NCI-H2171 (cell line): ENCODE data around the gene MAP7.
A peak's percentile ranks its signal among the peaks of the same experiment; 100 is the strongest.
"Not testable (repeated sequence)": the region's sequence is repeated elsewhere in the genome, so short reads cannot be mapped to it uniquely, and the experiment has no call there.

Source experiments
- DNase-seq: peaks from one replicate; lab custom pipeline; 2025; lab: John Stamatoyannopoulos, UW

MAP7 gene

DNA sequence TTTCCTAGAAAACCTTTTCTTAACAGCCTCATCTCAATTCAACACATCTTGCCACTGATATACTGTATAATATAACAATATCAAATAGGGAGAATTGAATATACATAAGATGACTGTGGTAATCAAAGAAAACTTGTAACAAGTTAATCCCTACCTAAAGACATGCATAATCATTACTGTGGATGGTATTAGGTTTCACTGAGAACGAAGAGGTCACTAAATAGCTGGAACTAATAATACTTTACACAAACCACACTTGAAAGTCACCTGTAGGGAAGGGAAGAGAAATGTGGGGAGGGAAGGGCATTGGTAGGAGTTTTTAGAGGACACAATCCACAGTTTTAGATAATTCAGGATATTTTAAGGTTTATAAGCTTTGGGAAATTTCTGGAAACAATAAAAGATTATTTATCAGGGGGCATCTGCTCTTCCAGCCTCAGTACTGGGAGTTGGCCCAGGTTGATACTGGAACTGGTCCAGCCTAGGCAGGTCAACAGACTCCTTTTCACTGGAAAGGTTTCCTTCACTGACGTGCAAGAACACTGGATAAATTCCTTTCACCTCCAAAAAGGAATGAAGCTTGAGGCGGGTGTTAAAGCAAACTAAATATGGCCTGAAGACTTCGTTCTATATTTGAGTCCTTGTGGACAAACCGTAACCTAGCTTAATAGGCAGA is 44.0 kb downstream of the MAP7 start:
- DNase-seq: no peak

- DNase-seq: peak; percentile 68
Observed at GRCh38 chr6:136503303-136504029, 46.8 kb downstream of the MAP7 start.

DNA sequence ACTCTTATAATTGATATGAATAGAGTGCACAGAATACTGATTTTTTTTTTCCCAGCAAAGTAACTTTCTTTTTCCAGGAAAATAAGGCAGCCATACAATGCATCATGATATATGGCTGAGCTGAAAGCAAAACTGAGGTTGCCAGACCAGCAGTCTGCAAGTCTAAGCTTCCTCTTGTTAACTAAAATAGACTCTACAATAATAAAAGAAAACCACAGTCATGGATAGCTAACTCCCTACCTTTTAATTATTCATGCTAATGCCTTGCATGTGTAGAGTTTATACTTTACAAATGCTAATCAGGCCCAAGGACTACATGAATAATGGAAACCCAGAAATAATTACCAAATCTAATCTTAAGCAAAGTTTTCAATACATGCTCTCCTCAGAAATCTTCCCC is 47.4 kb downstream of the MAP7 start:
- DNase-seq: no peak

DNA sequence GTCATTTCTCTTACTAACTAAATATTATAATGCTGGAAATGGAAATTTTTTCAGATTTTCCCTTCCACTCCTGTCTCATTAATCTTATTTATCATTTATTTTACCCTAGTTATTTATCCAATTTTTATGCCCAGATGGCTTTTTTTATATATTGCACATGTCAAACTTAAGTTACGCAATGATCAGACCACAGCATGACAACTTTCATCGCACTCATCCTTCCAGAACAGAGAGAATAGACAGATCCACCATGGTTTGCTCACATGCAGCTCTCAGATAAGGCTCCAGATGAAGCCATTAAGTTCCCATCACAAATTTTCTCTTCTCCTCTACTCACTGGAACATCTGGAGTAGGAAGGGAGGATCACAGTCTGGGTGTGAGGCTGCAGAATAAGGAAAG is 48.7 kb downstream of the MAP7 start:
- no peak for DNase-seq

GRCh38 chr6:136501096-136501495 is 49.1 kb downstream of the MAP7 start:
- no peak for DNase-seq

GRCh38 chr6:136500414-136500813 is 49.8 kb downstream of the MAP7 start:
- DNase-seq: no peak

DNA sequence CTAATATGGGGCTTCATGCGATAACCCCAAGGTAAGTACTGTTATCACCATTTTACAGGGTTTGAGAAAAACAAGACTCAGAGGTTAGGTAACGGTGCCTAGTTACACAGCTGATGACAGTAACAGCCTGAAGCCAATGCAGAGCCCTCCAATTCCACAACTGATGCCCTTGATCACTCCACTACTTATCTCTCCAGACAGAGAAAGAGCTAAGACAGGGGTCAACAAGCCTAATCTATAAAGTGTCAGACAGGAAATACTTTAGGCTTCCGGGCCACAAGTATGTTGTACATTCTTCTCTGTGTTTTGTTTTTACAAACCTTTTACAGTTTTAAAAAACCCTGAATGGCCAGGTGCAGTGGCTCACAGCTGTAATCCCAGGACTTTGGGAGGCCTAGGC is 50.9 kb downstream of the MAP7 start:
- DNase-seq: no peak

DNA sequence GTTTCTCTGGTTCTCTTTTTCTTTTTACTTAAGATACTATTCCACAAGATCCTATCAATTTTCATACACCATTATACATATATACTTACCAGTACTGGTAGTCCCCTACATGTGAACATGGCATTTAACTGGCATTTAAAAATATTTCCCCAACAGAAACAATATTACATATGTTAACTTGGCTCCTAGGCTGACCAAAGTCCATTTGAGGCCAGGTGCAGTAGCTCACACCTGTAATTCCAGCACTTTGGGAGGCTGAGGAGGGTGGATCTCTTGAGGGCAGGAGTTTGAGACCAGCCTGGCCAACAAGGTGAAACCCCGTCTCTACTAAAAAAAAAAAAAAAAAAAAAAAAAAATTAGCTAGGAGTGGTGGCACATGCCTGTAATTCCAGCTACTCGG is 53.8 kb downstream of the MAP7 start:
- not testable (repeated sequence) for DNase-seq

GRCh38 chr6:136494710-136495109 is 55.5 kb downstream of the MAP7 start:
- no peak for DNase-seq

DNA sequence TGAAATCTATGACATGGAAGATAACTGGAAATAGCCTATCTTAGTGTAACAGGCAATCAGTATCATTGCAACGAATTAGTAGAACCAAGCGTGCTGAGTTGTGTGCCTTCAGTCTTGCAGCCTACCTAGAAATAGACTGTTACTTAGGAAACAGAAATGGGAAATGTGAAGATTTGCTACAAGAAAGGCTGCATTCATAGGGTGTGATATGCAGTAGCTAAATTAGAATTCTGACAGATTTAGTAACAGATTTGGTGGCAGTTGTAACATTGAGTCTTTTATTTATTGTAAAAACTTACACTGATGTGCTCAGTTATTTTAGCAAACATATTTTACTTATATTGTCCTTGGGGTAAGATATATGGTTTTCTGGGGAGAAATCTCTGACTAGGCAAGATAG is 56.2 kb downstream of the MAP7 start:
- DNase-seq: no peak

DNA sequence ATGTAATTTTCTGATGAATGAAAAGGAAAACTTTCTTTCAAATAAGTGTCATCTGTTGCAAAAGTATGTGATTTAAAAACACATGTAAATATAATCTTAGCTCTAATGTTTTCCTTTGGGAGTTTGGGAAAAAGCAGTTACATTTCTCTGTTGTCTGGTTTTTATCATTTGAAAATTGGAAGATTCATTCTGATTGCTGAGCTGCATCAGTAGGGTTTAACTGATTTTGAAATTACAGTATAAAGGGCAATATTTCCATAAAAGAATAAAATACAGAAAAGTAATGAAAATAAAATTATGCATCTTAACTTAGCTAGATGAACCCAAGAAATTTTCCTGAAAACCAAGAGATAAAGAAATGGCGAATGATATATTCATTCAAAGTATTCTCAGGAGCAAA is 57.8 kb downstream of the MAP7 start:
- DNase-seq: no peak

- no peak for DNase-seq
Observed at GRCh38 chr6:136491754-136492153, 58.5 kb downstream of the MAP7 start.

DNA sequence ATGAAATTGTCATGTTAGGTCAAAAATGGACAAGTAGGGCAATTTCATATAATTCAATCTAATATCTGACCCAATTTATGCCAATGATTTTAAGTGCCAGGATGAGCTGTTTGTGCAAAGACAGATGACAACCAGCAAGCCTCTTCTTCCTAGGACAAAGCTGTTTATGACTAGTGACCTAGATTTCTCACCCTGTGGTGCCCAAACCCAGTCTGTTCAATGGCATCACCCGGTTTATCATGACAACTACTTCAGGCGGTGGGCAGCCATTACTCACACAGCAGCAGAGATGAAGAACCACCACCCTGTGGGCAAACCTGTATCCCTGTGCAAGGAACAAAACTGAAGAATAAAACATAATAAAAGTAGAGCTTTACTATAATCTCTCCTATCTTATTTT is 59.0 kb downstream of the MAP7 start:
- no peak for DNase-seq

DNA sequence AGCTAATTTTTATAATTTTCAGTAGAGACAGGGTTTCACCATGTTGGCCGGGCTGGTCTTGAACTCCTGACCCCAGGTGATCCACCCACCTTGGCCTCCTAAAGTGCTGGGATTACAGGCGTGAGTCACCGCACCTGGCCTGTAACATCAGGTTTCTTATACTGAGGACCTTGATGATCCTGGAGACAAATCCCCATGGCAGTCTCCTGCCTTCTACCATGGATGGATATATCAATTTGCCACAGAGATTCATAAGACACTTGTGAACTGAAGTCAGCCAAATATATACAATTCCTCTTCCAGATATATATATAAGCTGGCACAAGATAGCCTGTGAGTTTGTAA is 60.6 kb downstream of the MAP7 start:
- DNase-seq: not testable (repeated sequence)

- DNase-seq: no peak
Observed at GRCh38 chr6:136487759-136488425, 62.3 kb downstream of the MAP7 start.

- no peak for DNase-seq
Observed at GRCh38 chr6:136486357-136486756, 63.9 kb downstream of the MAP7 start.

DNA sequence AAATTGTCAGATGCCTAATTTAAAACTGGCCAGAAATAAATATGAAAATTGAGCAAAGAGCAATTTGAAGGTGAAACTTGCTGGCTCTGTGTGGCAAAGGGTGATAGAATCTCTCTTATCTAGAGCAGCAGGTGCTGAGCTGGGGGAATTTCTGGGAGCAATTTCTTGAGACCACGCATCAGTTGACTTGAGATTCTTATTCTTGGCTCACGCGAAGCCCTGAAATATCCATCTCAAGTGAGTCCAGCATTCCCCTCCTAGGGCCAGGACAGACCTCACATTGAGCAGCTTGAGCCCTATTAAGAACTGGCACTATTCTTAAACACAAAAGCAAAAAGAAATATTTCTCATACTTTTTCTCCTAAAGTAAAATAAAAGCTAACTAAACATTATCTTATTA is 66.3 kb downstream of the MAP7 start:
- no peak for DNase-seq

DNA sequence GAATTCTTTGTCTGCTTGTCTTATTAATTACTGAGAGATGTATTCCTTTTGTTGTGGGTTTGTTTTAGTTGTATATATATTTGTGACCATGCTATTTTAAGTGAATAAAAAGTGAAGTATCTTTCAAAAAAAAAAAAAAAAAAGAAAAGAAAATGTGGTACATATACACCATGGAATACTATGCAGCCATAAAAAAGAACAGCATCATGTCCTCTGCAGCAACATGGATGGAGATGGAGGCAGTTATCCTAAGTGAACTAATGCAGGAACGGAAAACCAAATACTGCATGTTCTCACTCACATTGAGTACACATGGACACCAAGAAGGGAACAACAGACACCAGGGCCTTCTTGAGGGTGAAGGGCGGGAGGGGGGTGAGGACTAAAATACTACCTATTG is 67.2 kb downstream of the MAP7 start:
- DNase-seq: not testable (repeated sequence)

DNA sequence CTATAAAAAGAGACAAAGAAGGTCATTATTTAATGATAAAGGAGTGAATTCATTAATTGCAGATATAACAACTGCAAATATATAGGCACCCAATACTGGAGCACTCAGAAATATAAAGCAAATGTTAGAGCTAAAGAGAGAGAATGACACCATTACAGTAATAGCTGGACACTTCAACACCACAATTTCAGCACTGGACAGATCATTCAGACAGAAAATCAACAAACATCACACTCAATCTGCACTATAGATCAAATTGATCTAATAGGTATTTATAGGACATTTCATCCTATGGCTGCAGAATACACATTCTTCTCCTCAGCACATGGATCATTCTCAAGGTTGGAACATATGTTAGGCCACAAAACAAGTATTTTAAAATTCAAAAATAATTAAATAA is 72.7 kb downstream of the MAP7 start:
- no peak for DNase-seq

DNA sequence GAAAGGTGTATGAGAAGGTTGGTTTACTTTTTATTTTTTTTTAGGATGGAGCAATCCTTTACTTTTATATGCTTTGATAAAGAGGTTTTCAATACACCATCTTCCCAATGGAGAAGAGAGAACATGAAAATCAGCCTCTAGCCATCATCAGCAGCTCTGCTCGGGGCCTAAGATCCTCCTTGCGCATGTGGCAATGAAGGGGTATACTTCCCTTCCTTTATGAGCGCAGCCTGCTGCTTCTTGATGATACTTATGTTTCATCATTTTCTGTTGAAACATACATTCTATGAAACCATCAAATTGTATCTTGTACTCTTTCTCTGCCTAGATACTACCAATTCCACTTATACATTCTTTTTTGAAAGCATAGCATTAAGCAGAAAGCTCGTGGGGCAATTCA is 74.5 kb downstream of the MAP7 start:
- no peak for DNase-seq

GRCh38 chr6:136474241-136474640 is 76.0 kb downstream of the MAP7 start:
- DNase-seq: no peak

- DNase-seq: no peak
Observed at GRCh38 chr6:136471922-136472321, 78.3 kb downstream of the MAP7 start.

GRCh38 chr6:136471372-136471771 is 78.8 kb downstream of the MAP7 start:
- no peak for DNase-seq
